Measurements from ENCODE around the gene ZFC3H1. TPM values are rescaled to one million over a fixed set of nuclear protein-coding genes. Genes with fewer than 3 reads are reported as not detected.
A peak's percentile ranks its signal among the peaks of the same experiment; 100 is the strongest.

The ZFC3H1 gene
- total and polyA plus RNA-seq, 2 of the 13 experiments (the other 11 are each of a cell fraction or from before 2014, with no cell fraction given): 17.1 to 38.3 TPM

GRCh38 chr12:71685914-71686657 lies 22.4 kb upstream of the ZFC3H1 start, which contains the start of gene TMEM19 (continued):
- TF ChIP-seq, protein P1, sequence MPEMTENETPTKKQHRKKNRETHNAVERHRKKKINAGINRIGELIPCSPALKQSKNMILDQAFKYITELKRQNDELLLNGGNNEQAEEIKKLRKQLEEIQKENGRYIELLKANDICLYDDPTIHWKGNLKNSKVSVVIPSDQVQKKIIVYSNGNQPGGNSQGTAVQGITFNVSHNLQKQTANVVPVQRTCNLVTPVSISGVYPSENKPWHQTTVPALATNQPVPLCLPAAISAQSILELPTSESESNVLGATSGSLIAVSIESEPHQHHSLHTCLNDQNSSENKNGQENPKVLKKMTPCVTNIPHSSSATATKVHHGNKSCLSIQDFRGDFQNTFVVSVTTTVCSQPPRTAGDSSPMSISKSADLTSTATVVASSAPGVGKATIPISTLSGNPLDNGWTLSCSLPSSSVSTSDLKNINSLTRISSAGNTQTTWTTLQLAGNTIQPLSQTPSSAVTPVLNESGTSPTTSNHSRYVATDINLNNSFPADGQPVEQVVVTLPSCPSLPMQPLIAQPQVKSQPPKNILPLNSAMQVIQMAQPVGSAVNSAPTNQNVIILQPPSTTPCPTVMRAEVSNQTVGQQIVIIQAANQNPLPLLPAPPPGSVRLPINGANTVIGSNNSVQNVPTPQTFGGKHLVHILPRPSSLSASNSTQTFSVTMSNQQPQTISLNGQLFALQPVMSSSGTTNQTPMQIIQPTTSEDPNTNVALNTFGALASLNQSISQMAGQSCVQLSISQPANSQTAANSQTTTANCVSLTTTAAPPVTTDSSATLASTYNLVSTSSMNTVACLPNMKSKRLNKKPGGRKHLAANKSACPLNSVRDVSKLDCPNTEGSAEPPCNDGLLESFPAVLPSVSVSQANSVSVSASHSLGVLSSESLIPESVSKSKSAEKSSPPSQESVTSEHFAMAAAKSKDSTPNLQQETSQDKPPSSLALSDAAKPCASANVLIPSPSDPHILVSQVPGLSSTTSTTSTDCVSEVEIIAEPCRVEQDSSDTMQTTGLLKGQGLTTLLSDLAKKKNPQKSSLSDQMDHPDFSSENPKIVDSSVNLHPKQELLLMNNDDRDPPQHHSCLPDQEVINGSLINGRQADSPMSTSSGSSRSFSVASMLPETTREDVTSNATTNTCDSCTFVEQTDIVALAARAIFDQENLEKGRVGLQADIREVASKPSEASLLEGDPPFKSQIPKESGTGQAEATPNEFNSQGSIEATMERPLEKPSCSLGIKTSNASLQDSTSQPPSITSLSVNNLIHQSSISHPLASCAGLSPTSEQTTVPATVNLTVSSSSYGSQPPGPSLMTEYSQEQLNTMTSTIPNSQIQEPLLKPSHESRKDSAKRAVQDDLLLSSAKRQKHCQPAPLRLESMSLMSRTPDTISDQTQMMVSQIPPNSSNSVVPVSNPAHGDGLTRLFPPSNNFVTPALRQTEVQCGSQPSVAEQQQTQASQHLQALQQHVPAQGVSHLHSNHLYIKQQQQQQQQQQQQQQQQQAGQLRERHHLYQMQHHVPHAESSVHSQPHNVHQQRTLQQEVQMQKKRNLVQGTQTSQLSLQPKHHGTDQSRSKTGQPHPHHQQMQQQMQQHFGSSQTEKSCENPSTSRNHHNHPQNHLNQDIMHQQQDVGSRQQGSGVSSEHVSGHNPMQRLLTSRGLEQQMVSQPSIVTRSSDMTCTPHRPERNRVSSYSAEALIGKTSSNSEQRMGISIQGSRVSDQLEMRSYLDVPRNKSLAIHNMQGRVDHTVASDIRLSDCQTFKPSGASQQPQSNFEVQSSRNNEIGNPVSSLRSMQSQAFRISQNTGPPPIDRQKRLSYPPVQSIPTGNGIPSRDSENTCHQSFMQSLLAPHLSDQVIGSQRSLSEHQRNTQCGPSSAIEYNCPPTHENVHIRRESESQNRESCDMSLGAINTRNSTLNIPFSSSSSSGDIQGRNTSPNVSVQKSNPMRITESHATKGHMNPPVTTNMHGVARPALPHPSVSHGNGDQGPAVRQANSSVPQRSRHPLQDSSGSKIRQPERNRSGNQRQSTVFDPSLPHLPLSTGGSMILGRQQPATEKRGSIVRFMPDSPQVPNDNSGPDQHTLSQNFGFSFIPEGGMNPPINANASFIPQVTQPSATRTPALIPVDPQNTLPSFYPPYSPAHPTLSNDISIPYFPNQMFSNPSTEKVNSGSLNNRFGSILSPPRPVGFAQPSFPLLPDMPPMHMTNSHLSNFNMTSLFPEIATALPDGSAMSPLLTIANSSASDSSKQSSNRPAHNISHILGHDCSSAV (CRISPR knock-in tag; IDR thresholded peaks at IDR 0.05; ENCODE audit: borderline replicate concordance): no peak
- TF ChIP-seq, protein P2, sequence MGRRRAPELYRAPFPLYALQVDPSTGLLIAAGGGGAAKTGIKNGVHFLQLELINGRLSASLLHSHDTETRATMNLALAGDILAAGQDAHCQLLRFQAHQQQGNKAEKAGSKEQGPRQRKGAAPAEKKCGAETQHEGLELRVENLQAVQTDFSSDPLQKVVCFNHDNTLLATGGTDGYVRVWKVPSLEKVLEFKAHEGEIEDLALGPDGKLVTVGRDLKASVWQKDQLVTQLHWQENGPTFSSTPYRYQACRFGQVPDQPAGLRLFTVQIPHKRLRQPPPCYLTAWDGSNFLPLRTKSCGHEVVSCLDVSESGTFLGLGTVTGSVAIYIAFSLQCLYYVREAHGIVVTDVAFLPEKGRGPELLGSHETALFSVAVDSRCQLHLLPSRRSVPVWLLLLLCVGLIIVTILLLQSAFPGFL (CRISPR knock-in tag; IDR thresholded peaks at IDR 0.05): no peak
- TF ChIP-seq ERF (CRISPR knock-in tag; IDR thresholded peaks at IDR 0.05) (peak; percentile 86), ZBTB1 (CRISPR knock-in tag; IDR thresholded peaks at IDR 0.05; ENCODE audit: borderline replicate concordance) (no peak), ZNF616 (CRISPR knock-in tag; IDR thresholded peaks at IDR 0.05; ENCODE audit: low read depth) (peak; percentile 72; the same call in 1 of the 2 replicates), HDAC1 (CRISPR knock-in tag; IDR thresholded peaks at IDR 0.05) (peak; percentile 97), SOX6 (IDR thresholded peaks at IDR 0.05) (no peak), SOX6 (CRISPR knock-in tag; IDR thresholded peaks at IDR 0.05) (peak; percentile 88), SATB2 (CRISPR knock-in tag; IDR thresholded peaks at IDR 0.05) (no peak), TFDP1 (CRISPR knock-in tag; IDR thresholded peaks at IDR 0.05; ENCODE audit: borderline replicate concordance) (peak; percentile 84), ZNF160 (CRISPR knock-in tag; IDR thresholded peaks at IDR 0.05) (peak; percentile 90), NR1H2 (CRISPR knock-in tag; IDR thresholded peaks at IDR 0.05; ENCODE audit: borderline replicate concordance, low read depth) (no peak; the same call in 1 of the 2 replicates)
- TF ChIP-seq, protein P3, sequence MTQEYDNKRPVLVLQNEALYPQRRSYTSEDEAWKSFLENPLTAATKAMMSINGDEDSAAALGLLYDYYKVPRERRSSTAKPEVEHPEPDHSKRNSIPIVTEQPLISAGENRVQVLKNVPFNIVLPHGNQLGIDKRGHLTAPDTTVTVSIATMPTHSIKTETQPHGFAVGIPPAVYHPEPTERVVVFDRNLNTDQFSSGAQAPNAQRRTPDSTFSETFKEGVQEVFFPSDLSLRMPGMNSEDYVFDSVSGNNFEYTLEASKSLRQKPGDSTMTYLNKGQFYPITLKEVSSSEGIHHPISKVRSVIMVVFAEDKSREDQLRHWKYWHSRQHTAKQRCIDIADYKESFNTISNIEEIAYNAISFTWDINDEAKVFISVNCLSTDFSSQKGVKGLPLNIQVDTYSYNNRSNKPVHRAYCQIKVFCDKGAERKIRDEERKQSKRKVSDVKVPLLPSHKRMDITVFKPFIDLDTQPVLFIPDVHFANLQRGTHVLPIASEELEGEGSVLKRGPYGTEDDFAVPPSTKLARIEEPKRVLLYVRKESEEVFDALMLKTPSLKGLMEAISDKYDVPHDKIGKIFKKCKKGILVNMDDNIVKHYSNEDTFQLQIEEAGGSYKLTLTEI (CRISPR knock-in tag; conservative IDR thresholded peaks at IDR 0.05): no peak

All from HepG2 (cell line).